RWPE1 (cell line): ENCODE data around the gene ATP1A4.
"Not testable (repeated sequence)": the region's sequence is repeated elsewhere in the genome, so short reads cannot be mapped to it uniquely, and the experiment has no call there.

ENCODE experiments used
- CTCF ChIA-PET: fragments of 350-600 bp; sonication (Branson Sonifier 250); formaldehyde crosslinking; extraction: SDS; loops from one replicate; lab custom pipeline; 2021; lab: Yijun Ruan, JAX
- POLR2A ChIA-PET: fragments of 400-600 bp; formaldehyde crosslinking; extraction: SDS; loops from one replicate; lab custom pipeline; 2020; ENCODE audit warnings: antibody characterized with exemption; ENCODE audit not compliant: low non-redundant PET; lab: Yijun Ruan, JAX
- DNase-seq: peaks from one replicate; pipeline ENCODE4 v3.0.0; 2012; ENCODE audit warnings: low spot score
- H3K27ac ChIP-seq: fragments of 450-650 bp; 2 replicates; pipeline ENCODE4 v1.5.1; 2017
- TF ChIP-seq, protein P1 (sequence below): fragments of 450-650 bp; conservative IDR thresholded peaks from 2 replicates; pipeline ENCODE4 v1.5.1; 2017; ENCODE audit warnings: low read depth, mild to moderate bottlenecking

ATP1A4 gene

DNA sequence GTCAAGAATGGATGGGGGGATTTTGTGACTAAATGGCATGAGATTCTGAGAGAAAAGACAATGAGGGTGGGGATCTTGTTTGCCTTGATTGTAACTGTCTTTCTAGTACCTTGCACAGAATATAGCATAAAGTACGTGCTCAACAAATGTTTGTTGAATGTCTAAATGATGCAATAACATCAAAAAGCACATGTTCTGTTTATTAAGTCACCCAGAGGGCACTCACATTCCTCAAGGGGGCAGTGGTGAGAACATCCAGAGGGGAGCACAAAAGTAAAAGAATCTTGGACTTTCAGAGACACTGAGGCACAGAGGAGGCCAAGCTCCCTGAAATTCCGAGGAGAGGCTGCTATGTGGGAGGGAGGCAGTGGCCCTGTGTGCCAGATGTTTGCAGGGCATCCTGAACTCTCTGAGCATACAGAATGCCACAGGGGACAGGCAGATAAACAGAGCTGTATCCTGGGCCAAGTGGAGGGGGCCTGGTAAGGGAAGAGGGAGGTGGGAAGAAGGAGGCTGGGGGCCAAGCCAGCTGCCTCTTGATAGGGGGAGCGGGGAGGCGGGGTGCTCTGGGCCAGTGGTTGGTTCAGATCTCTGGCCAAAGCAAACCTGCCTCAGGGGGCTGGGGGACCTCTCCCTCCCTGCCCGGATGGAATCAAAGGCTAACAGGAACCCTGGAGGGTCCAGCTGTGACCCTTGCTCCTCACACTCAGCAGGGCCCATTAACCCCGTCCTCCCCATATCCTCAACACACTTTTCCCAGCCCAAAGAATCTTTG, 42.3 kb upstream of the ATP1A4 start:
- no peak overlapping the region for H3K27ac ChIP-seq
- no peak for DNase-seq
- POLR2A ChIA-PET, result no interaction called here
- CTCF ChIA-PET, result interaction anchor here (0.6 to 1.8 kb wide), 5 partner anchors 8 to 183 kb away, joined by 3 to 5 read pairs (median 3); no protein-coding TSS in a partner anchor
- TF ChIP-seq, protein P1, sequence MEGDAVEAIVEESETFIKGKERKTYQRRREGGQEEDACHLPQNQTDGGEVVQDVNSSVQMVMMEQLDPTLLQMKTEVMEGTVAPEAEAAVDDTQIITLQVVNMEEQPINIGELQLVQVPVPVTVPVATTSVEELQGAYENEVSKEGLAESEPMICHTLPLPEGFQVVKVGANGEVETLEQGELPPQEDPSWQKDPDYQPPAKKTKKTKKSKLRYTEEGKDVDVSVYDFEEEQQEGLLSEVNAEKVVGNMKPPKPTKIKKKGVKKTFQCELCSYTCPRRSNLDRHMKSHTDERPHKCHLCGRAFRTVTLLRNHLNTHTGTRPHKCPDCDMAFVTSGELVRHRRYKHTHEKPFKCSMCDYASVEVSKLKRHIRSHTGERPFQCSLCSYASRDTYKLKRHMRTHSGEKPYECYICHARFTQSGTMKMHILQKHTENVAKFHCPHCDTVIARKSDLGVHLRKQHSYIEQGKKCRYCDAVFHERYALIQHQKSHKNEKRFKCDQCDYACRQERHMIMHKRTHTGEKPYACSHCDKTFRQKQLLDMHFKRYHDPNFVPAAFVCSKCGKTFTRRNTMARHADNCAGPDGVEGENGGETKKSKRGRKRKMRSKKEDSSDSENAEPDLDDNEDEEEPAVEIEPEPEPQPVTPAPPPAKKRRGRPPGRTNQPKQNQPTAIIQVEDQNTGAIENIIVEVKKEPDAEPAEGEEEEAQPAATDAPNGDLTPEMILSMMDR, result no peak

DNA sequence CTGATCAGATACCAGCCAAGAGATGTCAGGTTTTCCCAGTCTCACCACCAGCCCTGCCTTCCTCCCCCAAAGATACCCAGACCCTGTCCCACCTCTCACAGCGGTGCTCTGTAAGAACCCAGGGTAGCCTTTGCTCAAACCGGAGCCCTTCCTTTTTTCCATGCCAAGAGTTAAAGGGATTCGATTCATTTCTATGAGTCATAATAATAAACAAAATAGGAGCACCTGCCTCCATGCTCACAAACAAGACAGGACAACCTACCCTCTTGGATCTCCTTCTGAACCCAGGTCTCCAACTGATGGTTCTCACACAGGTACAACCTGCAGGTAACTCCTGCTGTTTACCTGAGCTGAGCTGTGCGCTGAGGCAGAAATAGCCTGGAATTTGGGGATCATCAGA, 41.7 kb upstream of the ATP1A4 start:
- TF ChIP-seq, protein P1, result no peak
- ChIA-PET POLR2A (no interaction called here), CTCF (interaction anchor here (0.6 to 1.8 kb wide), 3 partner anchors 9 to 288 kb away, joined by 3 to 5 read pairs (median 3); no protein-coding TSS in a partner anchor)
- no peak overlapping the region for H3K27ac ChIP-seq
- DNase-seq, result no peak

DNA sequence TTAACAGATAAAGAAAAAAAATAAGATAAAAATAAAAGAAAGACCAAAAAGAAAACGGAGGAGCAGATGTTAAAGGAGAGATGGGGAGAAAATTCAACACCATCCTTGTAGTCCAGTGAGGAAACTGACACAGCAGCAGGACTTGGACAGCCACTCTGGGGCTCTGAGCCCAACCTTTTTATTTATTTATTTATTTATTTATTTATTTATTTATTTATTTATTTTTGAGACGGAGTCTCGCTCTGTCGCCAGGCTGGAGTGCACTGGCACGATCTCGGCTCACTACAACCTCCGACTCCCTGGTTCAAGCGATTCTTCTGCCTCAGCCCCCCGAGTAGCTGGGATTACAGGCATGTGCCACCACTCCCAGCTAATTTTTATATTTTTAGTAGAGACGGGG, 39.9 kb upstream of the ATP1A4 start:
- POLR2A ChIA-PET, DNase-seq, H3K27ac ChIP-seq: not testable (repeated sequence)
- CTCF ChIA-PET, result interaction anchor here (0.7 kb wide), 1 partner anchor 21 kb away, joined by 3 read pairs; no protein-coding TSS in a partner anchor

DNA sequence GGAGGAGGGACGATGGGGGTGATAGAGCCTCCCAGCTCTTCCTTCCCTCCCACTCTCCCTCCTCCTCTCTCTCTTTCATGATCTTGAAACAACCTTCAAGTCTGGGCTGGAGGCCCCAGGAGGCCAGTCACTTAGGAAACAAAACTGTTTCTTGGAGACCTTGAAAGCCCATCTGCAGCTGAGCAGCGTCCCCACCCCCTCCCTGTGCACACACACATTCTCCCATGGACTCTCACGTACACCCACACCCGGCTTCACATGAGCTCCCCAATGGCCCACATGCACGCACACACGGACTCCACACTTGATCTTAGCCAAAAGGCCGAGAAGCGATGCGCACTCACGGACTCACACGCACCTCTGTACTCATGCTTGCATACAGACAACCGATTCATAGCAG, 39.0 kb upstream of the ATP1A4 start:
- POLR2A ChIA-PET, result no interaction called here
- TF ChIP-seq, protein P1, result no peak
- no peak for DNase-seq
- no peak overlapping the region for H3K27ac ChIP-seq
- CTCF ChIA-PET, result no interaction called here

DNA sequence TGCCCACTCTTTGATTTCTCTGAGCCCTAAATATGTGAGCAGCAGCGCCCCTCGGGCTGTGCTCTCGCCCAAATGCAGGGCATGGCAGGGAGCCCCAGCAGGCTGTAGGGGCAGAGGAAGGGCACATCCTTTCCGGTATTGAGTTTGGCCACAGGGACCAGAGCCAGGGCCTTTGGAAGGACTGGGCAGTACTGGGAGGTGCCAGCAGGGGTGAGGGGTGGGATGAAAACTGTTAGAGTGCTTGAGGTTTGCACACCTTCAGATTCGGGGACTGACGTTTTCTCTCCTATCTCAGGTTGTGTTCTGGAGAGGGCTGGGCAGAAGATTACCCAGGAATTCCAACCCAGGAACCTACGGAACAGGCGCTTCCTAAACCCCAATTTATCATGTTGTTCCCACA, 38.0 kb upstream of the ATP1A4 start:
- POLR2A ChIA-PET, result no interaction called here
- TF ChIP-seq, protein P1, result no peak
- CTCF ChIA-PET, result no interaction called here
- no peak overlapping the region for H3K27ac ChIP-seq
- no peak for DNase-seq

DNA sequence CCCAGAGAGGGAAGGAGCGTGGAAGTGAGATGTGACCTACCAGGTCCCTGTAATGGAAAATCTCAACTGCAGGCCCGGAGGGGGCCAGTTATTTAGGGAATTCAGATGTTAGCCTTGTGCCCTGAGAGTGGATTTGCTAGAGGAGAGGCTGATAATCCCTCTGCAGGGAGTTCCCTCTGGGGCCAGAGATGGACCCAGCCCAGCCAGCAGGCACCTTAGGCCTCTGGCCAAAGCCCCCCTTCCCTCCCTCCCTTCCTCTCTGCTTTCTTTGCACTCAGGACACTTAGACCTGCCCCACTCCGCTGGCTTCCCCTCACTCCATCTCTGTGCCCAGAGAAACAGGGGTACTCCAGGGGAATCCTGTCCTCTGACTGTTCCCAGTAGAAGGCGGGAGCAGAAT, 37.3 kb upstream of the ATP1A4 start:
- no peak overlapping the region for H3K27ac ChIP-seq
- no peak for DNase-seq
- TF ChIP-seq, protein P1, result no peak
- POLR2A ChIA-PET, result no interaction called here
- CTCF ChIA-PET, result interaction anchor here (1.3 kb wide), 1 partner anchor 13 kb away, joined by 3 read pairs; no protein-coding TSS in a partner anchor
